Measurements from ENCODE around the gene DNHD1.

DNA sequence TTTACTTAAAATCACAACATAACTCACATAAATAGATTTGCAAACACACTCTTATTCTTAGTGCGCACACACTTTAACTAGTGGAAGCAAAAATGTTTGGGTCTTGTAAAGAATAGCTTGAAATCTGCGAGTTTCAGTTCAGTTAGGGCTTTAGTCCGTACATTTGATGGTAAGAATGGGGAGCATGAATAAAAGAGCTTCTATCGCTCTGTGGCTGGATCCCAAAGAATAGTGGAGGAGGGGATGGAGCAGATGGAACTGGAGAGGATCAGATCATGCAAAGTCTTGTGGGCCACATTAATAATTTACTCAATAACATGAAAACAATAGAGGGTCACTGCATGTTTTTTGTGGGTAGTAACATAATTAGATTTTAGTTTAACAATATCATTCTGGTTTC, 44.3 kb downstream of the DNHD1 start:
- no peak for TF ChIP-seq EZH2phosphoT487 (IDR thresholded peaks at IDR 0.05; ENCODE audit: borderline replicate concordance, low read length)
- TF ChIP-seq CTCF (IDR thresholded peaks at IDR 0.05; ENCODE audit: low read depth, low read length, poor library complexity, severe bottlenecking), result no peak

Data from DOHH2 (cell line).